H54 (cell line): ENCODE data around the gene LRP2.
"Not testable (repeated sequence)": the region's sequence is repeated elsewhere in the genome, so short reads cannot be mapped to it uniquely, and the experiment has no call there.

Experiments
- DNase-seq: peaks from one replicate; pipeline ENCODE4 v3.0.0; 2011; ENCODE audit warnings: low spot score, mixed read lengths; ENCODE audit not compliant: insufficient read length
- FAIRE-seq: peaks from 3 replicates; lab custom pipeline; 2011; peaks lifted over from hg19 to GRCh38; lab: Jason Lieb, UNC
- POLR2A ChIP-seq: IDR thresholded peaks from 2 replicates; pipeline ENCODE4 v1.6.1; 2011; ENCODE audit warnings: low read depth, mild to moderate bottlenecking, low read length

Gene LRP2

GRCh38 chr2:169136885-169137534, 225.3 kb downstream of the LRP2 start:
- TF ChIP-seq POLR2A: no peak
- FAIRE-seq (no peak), DNase-seq (no peak)

GRCh38 chr2:169136428-169136827, 225.9 kb downstream of the LRP2 start:
- not testable (repeated sequence) for DNase-seq, FAIRE-seq

- FAIRE-seq: not testable (repeated sequence)
Observed at GRCh38 chr2:169134272-169134671, 228.1 kb downstream of the LRP2 start.

GRCh38 chr2:169131587-169132512, 230.5 kb downstream of the LRP2 start:
- FAIRE-seq: peak; percentile 89
- TF ChIP-seq POLR2A: no peak
- DNase-seq: peak; percentile 23

More at GRCh38 chr2:169134272-169134671, 228.1 kb downstream of the LRP2 start:
- DNase-seq: not testable (repeated sequence)

GRCh38 chr2:169129703-169130243, 232.6 kb downstream of the LRP2 start:
- no peak for FAIRE-seq
- DNase-seq: no peak
- no peak for TF ChIP-seq POLR2A

GRCh38 chr2:169119851-169120250, 242.5 kb downstream of the LRP2 start:
- no peak for DNase-seq
- TF ChIP-seq POLR2A: no peak
- FAIRE-seq: no peak

- TF ChIP-seq POLR2A: no peak
- FAIRE-seq: no peak
- DNase-seq: no peak
Observed at GRCh38 chr2:169119123-169119760, 243.1 kb downstream of the LRP2 start.

- DNase-seq (no peak), FAIRE-seq (no peak)
- no peak for TF ChIP-seq POLR2A
Observed at GRCh38 chr2:169118060-169118459, 244.3 kb downstream of the LRP2 start.

GRCh38 chr2:169116993-169117392, 245.3 kb downstream of the LRP2 start:
- TF ChIP-seq POLR2A: no peak
- FAIRE-seq: no peak
- no peak for DNase-seq

- no peak for DNase-seq
- no peak for FAIRE-seq
- no peak for TF ChIP-seq POLR2A
Observed at GRCh38 chr2:169116327-169116726, 246.0 kb downstream of the LRP2 start.

GRCh38 chr2:169114056-169114455, 248.3 kb downstream of the LRP2 start:
- FAIRE-seq (no peak), DNase-seq (no peak)
- no peak for TF ChIP-seq POLR2A

- FAIRE-seq: no peak
- DNase-seq: no peak
- TF ChIP-seq POLR2A: no peak
Observed at GRCh38 chr2:169112841-169113240, 249.5 kb downstream of the LRP2 start.

- FAIRE-seq (no peak), DNase-seq (no peak)
- TF ChIP-seq POLR2A: no peak
Observed at GRCh38 chr2:169110916-169111315, 251.4 kb downstream of the LRP2 start.

- TF ChIP-seq POLR2A: no peak
- no peak for FAIRE-seq
- no peak for DNase-seq
Observed at GRCh38 chr2:169110419-169110818, 251.9 kb downstream of the LRP2 start.
